ENCODE measurements around the gene FURIN. TPM values are rescaled to one million over a fixed set of nuclear protein-coding genes. Genes with fewer than 3 reads are reported as not detected.
"Not testable (repeated sequence)": the region's sequence is repeated elsewhere in the genome, so short reads cannot be mapped to it uniquely, and the experiment has no call there.

The FURIN gene
- total and polyA plus RNA-seq, 2 of the 8 experiments (the other 6 are each of a cell fraction or from before 2014, with no cell fraction given) = 15.8 to 32.1 TPM

DNA sequence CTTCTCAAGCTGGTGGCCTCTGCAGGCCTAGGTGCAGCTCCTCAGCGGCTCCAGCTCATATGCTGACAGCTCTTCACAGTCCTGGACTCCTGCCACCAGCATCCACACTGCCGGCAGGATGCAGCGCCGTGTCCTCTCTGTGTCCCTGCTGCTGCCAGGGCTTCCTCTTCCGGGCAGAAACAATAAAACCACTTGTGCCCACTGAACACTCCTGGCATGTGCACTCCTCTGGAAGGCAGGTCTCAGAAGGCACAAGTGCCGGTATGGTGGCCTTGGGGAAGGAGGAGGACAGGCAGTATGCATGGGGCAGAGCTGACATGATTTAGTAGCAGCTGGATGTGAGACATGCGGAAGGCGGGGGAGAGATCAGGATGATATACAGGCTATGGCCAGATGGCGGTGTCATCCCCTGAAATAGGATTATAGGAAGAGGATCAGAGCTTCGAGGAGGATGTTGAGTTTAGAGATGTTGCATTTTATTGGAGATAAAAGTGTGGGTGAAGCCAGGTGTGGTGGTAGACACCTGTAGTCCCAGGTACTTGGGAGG is 27.3 kb downstream of the FURIN start (continued):
- TF ChIP-seq TAF7 (optimal IDR thresholded peaks at IDR 0.05; ENCODE audit: borderline replicate concordance, low read depth, low read length) = no peak
- TF ChIP-seq KDM1A (IDR thresholded peaks at IDR 0.05; ENCODE audit: borderline replicate concordance, low read length) = no peak

DNA sequence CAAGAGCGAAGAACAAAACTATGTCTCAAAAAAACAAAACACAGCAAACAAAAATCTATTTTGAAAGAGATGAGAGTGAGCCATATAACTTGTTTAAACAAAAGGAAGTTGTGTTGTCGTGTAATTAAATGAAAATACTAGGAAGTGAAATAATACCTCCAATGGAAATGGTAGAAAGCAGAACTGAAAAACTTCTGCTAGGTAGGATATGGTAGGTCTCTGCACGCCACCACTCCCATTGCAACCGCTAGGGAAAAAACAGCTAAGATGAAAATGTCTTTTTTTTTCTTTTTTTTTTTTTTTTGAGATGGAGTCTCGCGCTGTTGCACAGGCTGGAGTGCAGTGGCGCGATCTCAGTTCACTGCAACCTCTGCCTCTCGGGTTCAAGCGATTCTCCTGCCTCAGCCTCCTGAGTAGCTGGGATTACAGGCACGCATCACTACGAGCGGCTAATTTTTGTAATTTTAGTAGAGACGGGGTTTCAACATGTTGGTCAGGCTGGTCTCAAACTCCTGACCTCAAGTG is 28.8 kb downstream of the FURIN start:
- H3K23me2 ChIP-seq (ENCODE audit: low read depth, low read length); H3K18ac ChIP-seq (ENCODE audit: extremely low read depth, low read length); H2BK20ac ChIP-seq (ENCODE audit: low read length); H2AK5ac ChIP-seq (ENCODE audit: low read depth, low read length); H3K56ac ChIP-seq (replicated peaks; ENCODE audit: insufficient read length, low read depth, low read length); H3K4me2 ChIP-seq (ENCODE audit: insufficient read depth in 1 of 2, low read depth in 2 of 2, low read length in 2 of 2); H3K4me1 ChIP-seq (replicated peaks in 1 of 4; ENCODE audit: control insufficient read depth in 3 of 4, insufficient read depth in 4 of 4, low read length in 3 of 4); H2BK12ac ChIP-seq (ENCODE audit: low read depth, low read length); H3K4ac ChIP-seq (replicated peaks; ENCODE audit: insufficient read length, low read depth, low read length); H3K79me2 ChIP-seq (ENCODE audit: control insufficient read depth in 1 of 2, insufficient read depth in 2 of 2, low read length in 2 of 2); H2BK15ac ChIP-seq (ENCODE audit: low read length); FAIRE-seq; H3K9ac ChIP-seq (replicated peaks in 1 of 4; ENCODE audit: extremely low read depth in 1 of 4, low read depth in 3 of 4, low read length in 3 of 4); H3K27me3 ChIP-seq (replicated peaks in 1 of 4; ENCODE audit: control insufficient read depth in 3 of 4, extremely low read depth in 1 of 4, insufficient read depth in 3 of 4, low read length in 3 of 4); H3K23ac ChIP-seq (ENCODE audit: insufficient read length); H4K8ac ChIP-seq (ENCODE audit: extremely low read depth, insufficient read depth, low read length); H2BK5ac ChIP-seq (ENCODE audit: low read depth, low read length); H4K5ac ChIP-seq (ENCODE audit: insufficient read length, low read depth, low read length); H4K20me1 ChIP-seq (replicated peaks in 1 of 2; ENCODE audit: control insufficient read depth in 1 of 2, insufficient read depth in 2 of 2, low read length in 2 of 2); H3K27ac ChIP-seq (ENCODE audit: low read depth, low read length); H2BK120ac ChIP-seq (replicated peaks; ENCODE audit: low read depth, low read length); H3K4me3 ChIP-seq (ENCODE audit: extremely low read depth in 1 of 4, insufficient read depth in 2 of 4, low read depth in 3 of 4, low read length in 4 of 4); H2AFZ ChIP-seq (ENCODE audit: low read length); H4K91ac ChIP-seq (replicated peaks; ENCODE audit: insufficient read length, low read length); DNase-seq (ENCODE audit: low read depth in 1 of 2, low spot score in 2 of 2); H3K14ac ChIP-seq (ENCODE audit: insufficient read length); H3K9me3 ChIP-seq (ENCODE audit: insufficient read depth in 2 of 2, low read depth in 1 of 2, low read length in 1 of 2); H3K79me1 ChIP-seq (ENCODE audit: low read depth, low read length); H3K36me3 ChIP-seq (ENCODE audit: control insufficient read depth in 2 of 4, insufficient read depth in 4 of 4, low read length in 3 of 4): not testable (repeated sequence)
- CTCF ChIA-PET (ENCODE audit: partially characterized antibody) = interaction anchor here (0.6 to 13.3 kb wide), 8 partner anchors 7 to 1715 kb away, joined by 3 to 125 read pairs (median 8); partner anchors contain the start of genes FES, HDDC3, MAN2A2 and UNC45A
- 97% methylated on average over 10 of the region's 14 CpGs; no CpG with 5 or more reads in 1 of the 2 experiments for WGBS, 2 experiments (ENCODE audit: extremely low coverage in 1 of 2, insufficient coverage in 1 of 2, insufficient read length in 1 of 2, insufficient replicate concordance in 2 of 2, low coverage in 1 of 2, low lambda C conversion rate in 2 of 2, missing lambda C conversion rate in 1 of 2)
- POLR2A ChIA-PET (ENCODE audit: partially characterized antibody) = interaction anchor here (2.1 kb wide), 1 partner anchor 16 kb away, joined by 4 read pairs; no protein-coding TSS in a partner anchor

Measured in H1 (cell line).